Panc1 (cell line): ENCODE results near the gene GAB1. TPM values are rescaled to one million over a fixed set of nuclear protein-coding genes. Genes with fewer than 3 reads are reported as not detected.

Source experiments
- ATAC-seq: fragments of 200-7000 bp; cut with Tn5 transposase; 2 replicates; pipeline ENCODE4 v1.9.1; 2020; ENCODE audit warnings: mild to moderate bottlenecking, moderate library complexity
- BruUV-seq: library from RNA; stranded (reverse); fragments of 400-500 nt; replicated peaks from 2 replicates; lab custom pipeline; 2021; lab: Mats Ljungman, UMichigan
- CTCF ChIA-PET: fragments of 300-600 bp; sonication (Branson Sonifier 250); formaldehyde crosslinking; loops from one replicate; lab custom pipeline; 2022; ENCODE audit warnings: antibody characterized with exemption; lab: Charles Lee
- POLR2A ChIA-PET: fragments of 300-600 bp; sonication (Branson Sonifier 250); formaldehyde crosslinking; loops from one replicate; lab custom pipeline; 2022; ENCODE audit warnings: antibody characterized with exemption; lab: Charles Lee
- DNase-seq: peaks from one replicate; pipeline ENCODE4 v3.0.0-alpha.2; 2010; ENCODE audit warnings: low read depth, low spot score
- H3K27ac ChIP-seq: 2 replicates; pipeline ENCODE4 v1.5.1; 2011; ENCODE audit warnings: mild to moderate bottlenecking, low read length, inconsistent platforms
- H3K27me3 ChIP-seq: fragments of 200-500 bp; sonication (Bioruptor generic); 2 replicates; pipeline ENCODE4 v1.6.0; 2014; ENCODE audit warnings: low read length, inconsistent platforms; ENCODE audit not compliant: control insufficient read depth, insufficient read depth
- H3K36me3 ChIP-seq: fragments of 200-500 bp; sonication (Bioruptor generic); 2 replicates; pipeline ENCODE4 v1.5.1; 2014; ENCODE audit warnings: inconsistent platforms, mild to moderate bottlenecking, low read length, moderate library complexity; ENCODE audit not compliant: control insufficient read depth, insufficient read depth
- H3K4me1 ChIP-seq: 2 replicates; pipeline ENCODE4 v1.5.1; 2011; ENCODE audit warnings: inconsistent platforms, mild to moderate bottlenecking, low read length, moderate library complexity; ENCODE audit not compliant: control insufficient read depth, insufficient read depth
- H3K4me3 ChIP-seq, 2 experiments: 2 replicates each; pipeline ENCODE4 v1.5.1; 2011 to 2012; ENCODE audit warnings: low read depth in 2 of 2, low read length in 2 of 2, mild to moderate bottlenecking in 2 of 2, inconsistent platforms in 1 of 2, moderate library complexity in 1 of 2
- H3K9me3 ChIP-seq: fragments of 200-500 bp; sonication (Bioruptor generic); 2 replicates; pipeline ENCODE4 v1.5.1; 2014; ENCODE audit warnings: low read depth, mild to moderate bottlenecking, inconsistent platforms, low read length, moderate library complexity; ENCODE audit not compliant: control insufficient read depth, insufficient read depth
- POLR2AphosphoS5 ChIP-seq: IDR thresholded peaks from 2 replicates; pipeline ENCODE4 v1.6.1; 2012; ENCODE audit warnings: mild to moderate bottlenecking, low read depth, low read length, moderate library complexity
- SIN3A ChIP-seq: IDR thresholded peaks from 2 replicates; pipeline ENCODE4 v1.6.1; 2012; ENCODE audit warnings: low read depth, mild to moderate bottlenecking, low read length, moderate library complexity, borderline replicate concordance; ENCODE audit not compliant: insufficient read depth
- TCF7L2 ChIP-seq: IDR thresholded peaks from 2 replicates; pipeline ENCODE4 v1.6.1; 2011; ENCODE audit warnings: mild to moderate bottlenecking, low read depth, low read length, inconsistent platforms
- in situ Hi-C: cut with HindIII; loops from 2 replicates; pipeline ENCODE4 v1.10.0; 2016; ENCODE audit warnings: low sequenced_read_pairs, low pct_unique_long_range_greater_than_20kb
- intact Hi-C: fragments of 100-400 bp; cut with micrococcal nuclease; formaldehyde crosslinking; loops from one replicate; pipeline ENCODE4 v1.10.0; 2022; ENCODE audit not compliant: unreplicated experiment
- total RNA-seq: library from RNA; stranded (reverse); gene quantifications from one replicate; pipeline ENCODE4 v1.2.1, GENCODE V29; 2021; ENCODE audit not compliant: unreplicated experiment
- TF ChIP-seq, protein P1 (sequence below): fragments of 450-650 bp; IDR thresholded peaks from 2 replicates; pipeline ENCODE4 v1.5.1; 2017; ENCODE audit warnings: mild to moderate bottlenecking
- TF ChIP-seq, protein P2 (sequence below), 2 experiments: IDR thresholded peaks; 2 replicates each; pipeline ENCODE4 v1.6.1; 2011 to 2012; ENCODE audit warnings: low read depth in 2 of 2, control low read depth in 1 of 2, low read length in 1 of 2, mild to moderate bottlenecking in 1 of 2, moderate library complexity in 1 of 2; ENCODE audit not compliant: insufficient read depth in 1 of 2

GAB1 gene
- total RNA-seq, 1 experiment from 2014 or later = 2.8 TPM

- H3K9me3 ChIP-seq = no peaks in the 10 kb centered on the region
- in situ Hi-C loops = no loop called here
- no peak for ATAC-seq
- no TSS peak for BruUV-seq
- DNase-seq = no peak
- no peaks in the 10 kb centered on the region for H3K27me3 ChIP-seq
- intact Hi-C loops = no loop called here
- H3K27ac ChIP-seq = no peak overlapping the region
- ChIA-PET POLR2A (no interaction called here), CTCF (no interaction called here)
- H3K4me3 ChIP-seq = no peak overlapping the region
- no peaks in the 10 kb centered on the region for H3K36me3 ChIP-seq
- TF ChIP-seq, protein P1, sequence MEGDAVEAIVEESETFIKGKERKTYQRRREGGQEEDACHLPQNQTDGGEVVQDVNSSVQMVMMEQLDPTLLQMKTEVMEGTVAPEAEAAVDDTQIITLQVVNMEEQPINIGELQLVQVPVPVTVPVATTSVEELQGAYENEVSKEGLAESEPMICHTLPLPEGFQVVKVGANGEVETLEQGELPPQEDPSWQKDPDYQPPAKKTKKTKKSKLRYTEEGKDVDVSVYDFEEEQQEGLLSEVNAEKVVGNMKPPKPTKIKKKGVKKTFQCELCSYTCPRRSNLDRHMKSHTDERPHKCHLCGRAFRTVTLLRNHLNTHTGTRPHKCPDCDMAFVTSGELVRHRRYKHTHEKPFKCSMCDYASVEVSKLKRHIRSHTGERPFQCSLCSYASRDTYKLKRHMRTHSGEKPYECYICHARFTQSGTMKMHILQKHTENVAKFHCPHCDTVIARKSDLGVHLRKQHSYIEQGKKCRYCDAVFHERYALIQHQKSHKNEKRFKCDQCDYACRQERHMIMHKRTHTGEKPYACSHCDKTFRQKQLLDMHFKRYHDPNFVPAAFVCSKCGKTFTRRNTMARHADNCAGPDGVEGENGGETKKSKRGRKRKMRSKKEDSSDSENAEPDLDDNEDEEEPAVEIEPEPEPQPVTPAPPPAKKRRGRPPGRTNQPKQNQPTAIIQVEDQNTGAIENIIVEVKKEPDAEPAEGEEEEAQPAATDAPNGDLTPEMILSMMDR = no peak
- TF ChIP-seq TCF7L2 (no peak), POLR2AphosphoS5 (no peak), SIN3A (no peak)
- TF ChIP-seq, protein P2, sequence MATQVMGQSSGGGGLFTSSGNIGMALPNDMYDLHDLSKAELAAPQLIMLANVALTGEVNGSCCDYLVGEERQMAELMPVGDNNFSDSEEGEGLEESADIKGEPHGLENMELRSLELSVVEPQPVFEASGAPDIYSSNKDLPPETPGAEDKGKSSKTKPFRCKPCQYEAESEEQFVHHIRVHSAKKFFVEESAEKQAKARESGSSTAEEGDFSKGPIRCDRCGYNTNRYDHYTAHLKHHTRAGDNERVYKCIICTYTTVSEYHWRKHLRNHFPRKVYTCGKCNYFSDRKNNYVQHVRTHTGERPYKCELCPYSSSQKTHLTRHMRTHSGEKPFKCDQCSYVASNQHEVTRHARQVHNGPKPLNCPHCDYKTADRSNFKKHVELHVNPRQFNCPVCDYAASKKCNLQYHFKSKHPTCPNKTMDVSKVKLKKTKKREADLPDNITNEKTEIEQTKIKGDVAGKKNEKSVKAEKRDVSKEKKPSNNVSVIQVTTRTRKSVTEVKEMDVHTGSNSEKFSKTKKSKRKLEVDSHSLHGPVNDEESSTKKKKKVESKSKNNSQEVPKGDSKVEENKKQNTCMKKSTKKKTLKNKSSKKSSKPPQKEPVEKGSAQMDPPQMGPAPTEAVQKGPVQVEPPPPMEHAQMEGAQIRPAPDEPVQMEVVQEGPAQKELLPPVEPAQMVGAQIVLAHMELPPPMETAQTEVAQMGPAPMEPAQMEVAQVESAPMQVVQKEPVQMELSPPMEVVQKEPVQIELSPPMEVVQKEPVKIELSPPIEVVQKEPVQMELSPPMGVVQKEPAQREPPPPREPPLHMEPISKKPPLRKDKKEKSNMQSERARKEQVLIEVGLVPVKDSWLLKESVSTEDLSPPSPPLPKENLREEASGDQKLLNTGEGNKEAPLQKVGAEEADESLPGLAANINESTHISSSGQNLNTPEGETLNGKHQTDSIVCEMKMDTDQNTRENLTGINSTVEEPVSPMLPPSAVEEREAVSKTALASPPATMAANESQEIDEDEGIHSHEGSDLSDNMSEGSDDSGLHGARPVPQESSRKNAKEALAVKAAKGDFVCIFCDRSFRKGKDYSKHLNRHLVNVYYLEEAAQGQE (IDR thresholded peaks at IDR 0.05; ENCODE audit: insufficient read depth in 1 of 2, low read depth in 2 of 2, low read length in 1 of 2) = no peak
- no peaks in the 10 kb centered on the region for H3K4me1 ChIP-seq
Measured at GRCh38 chr4:143486314-143486713, 149.6 kb downstream of the GAB1 start.

- Histone ChIP-seq H3K36me3 (no peaks in the 10 kb centered on the region), H3K27ac (no peak overlapping the region), H3K9me3 (no peaks in the 10 kb centered on the region), H3K4me3 (no peak overlapping the region), H3K4me1 (no peaks in the 10 kb centered on the region), H3K27me3 (no peaks in the 10 kb centered on the region)
- intact Hi-C loops = no loop called here
- POLR2A ChIA-PET = no interaction called here
- TF ChIP-seq, protein P2 (IDR thresholded peaks at IDR 0.05; ENCODE audit: insufficient read depth in 1 of 2, low read depth in 2 of 2, low read length in 1 of 2) = no peak
- TF ChIP-seq SIN3A (no peak), TCF7L2 (no peak), POLR2AphosphoS5 (no peak)
- TF ChIP-seq, protein P1 = no peak
- CTCF ChIA-PET = no interaction called here
- no TSS peak for BruUV-seq
- in situ Hi-C loops = no loop called here
- no peak for DNase-seq
- ATAC-seq = no peak
Measured at GRCh38 chr4:143488687-143489086, 152.0 kb downstream of the GAB1 start.
